B cell (primary cell): ENCODE measurements around the gene SPATA24.

Source experiments
- EZH2 ChIP-seq: IDR thresholded peaks from 2 replicates; pipeline ENCODE4 v1.6.1; 2012; ENCODE audit warnings: borderline replicate concordance, low read depth, mild to moderate bottlenecking, moderate library complexity, low read length; ENCODE audit not compliant: insufficient read depth, poor library complexity, severe bottlenecking
- TF ChIP-seq, protein P1 (sequence below): fragments of 200-600 bp; IDR thresholded peaks from one replicate; pipeline ENCODE4 v1.8.0; 2022; ENCODE audit warnings: antibody characterized with exemption, mild to moderate bottlenecking

GRCh38 chr5:139386050-139386438, 17.8 kb downstream of the SPATA24 start:
- TF ChIP-seq, protein P1, sequence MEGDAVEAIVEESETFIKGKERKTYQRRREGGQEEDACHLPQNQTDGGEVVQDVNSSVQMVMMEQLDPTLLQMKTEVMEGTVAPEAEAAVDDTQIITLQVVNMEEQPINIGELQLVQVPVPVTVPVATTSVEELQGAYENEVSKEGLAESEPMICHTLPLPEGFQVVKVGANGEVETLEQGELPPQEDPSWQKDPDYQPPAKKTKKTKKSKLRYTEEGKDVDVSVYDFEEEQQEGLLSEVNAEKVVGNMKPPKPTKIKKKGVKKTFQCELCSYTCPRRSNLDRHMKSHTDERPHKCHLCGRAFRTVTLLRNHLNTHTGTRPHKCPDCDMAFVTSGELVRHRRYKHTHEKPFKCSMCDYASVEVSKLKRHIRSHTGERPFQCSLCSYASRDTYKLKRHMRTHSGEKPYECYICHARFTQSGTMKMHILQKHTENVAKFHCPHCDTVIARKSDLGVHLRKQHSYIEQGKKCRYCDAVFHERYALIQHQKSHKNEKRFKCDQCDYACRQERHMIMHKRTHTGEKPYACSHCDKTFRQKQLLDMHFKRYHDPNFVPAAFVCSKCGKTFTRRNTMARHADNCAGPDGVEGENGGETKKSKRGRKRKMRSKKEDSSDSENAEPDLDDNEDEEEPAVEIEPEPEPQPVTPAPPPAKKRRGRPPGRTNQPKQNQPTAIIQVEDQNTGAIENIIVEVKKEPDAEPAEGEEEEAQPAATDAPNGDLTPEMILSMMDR, result no peak
- TF ChIP-seq EZH2, result no peak
